ENCODE results near the gene ZFP42.
"Not testable (repeated sequence)": the region's sequence is repeated elsewhere in the genome, so short reads cannot be mapped to it uniquely, and the experiment has no call there.

Gene ZFP42

GRCh38 chr4:187995322-187996207 is at the start of gene ZFP42:
Gene ZFP42 (plus strand): TSS chr4:187995771. CDS start chr4:188002808, 7,037 bp downstream.
- no peak for DNase-seq

GRCh38 chr4:187961171-187961570 is 34.4 kb upstream of the ZFP42 start:
- DNase-seq = no peak

DNA sequence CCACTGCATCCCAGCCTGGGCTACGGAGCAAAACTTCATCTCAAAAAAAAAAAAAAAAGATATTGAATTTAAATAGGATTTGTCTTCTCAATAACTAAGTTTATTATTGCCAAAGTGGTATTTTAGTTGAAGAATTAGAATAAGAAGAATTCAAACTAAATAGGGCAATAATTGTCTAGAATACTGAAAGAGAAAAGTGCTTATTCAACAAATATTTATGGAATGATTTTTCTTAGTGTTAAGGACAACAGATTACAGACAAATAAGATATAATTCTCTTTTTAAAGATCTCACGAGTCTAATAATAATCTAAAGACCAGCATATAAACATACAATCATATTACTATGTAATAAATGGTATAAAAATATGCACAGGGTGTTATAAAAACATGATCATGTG is 33.6 kb upstream of the ZFP42 start:
- no peak for DNase-seq

GRCh38 chr4:187962926-187963325 is 32.6 kb upstream of the ZFP42 start:
- no peak for DNase-seq

DNA sequence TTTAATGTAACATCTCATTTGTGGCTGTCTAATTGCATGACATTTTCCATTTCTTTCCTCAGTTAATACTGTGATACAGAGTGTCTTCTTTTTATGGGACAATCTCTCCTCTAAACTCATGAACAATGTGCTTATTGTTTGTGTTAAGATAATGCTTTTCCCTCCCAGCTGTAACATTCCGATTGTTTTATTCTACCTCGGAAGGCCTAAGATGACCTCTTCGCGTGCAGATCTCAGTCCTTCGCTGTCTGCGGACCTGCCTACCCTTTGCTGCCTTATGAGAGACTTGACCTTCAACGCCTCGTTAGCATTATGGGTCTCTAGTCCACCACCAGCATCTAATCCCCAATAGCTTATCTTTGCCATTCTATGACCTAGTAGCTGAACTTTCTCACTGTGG is 29.8 kb upstream of the ZFP42 start:
- DNase-seq = no peak

DNA sequence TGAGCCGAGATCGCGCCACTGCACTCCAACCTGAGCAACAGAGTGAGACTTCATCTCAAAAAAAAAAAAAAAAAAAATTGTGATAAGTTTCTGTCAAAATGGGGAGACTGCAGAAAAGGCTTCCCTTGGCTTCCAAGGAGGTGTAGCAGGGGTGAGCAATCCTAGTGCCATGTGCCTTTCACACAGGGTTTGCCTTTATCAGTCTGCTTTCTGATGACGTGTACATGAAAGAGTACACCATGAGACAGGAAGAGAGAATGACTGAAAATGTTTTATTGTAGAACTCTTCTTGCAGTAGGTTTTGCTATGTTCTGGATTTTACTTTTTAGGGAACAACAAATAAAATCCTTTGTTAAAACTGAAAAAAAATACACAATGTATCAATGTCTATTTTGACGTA is 23.4 kb upstream of the ZFP42 start:
- DNase-seq = no peak

DNA sequence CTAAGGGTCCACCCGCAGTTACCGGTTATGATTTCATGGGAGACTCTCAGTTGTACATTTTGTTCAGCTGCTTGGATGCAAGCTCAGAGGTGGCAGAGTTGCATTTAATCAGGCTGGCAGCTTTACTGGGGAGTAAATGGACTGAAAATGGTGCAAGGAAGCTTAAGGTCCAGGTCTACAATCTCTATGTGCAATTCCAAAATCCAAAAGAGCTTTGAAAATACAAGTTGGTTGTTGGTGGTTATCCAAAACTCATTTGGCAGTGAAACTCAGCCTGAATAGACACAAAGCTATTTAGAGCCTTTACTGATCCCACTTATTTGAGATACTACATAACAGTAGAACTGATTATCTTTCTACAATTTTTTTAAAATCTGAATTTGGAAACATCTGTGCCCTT is 11.8 kb upstream of the ZFP42 start:
- DNase-seq = no peak

DNA sequence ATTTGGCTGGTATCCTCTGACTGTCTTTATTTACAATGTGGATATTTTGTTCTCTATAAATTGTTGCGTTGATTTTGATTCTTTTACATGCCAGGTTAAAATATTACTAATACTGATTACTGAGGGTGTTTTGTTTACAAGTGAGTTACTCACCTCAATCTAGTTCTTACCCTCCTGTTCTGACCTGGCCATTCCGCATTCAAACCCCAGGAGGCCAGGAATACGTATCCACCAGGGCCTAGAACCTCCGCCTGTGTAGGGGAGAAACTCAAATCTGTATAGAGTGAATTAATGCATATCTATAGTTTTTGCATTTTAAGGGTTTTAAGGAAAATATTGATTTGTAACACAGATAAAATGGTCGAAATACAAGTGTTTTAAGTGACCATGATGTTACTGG is 2.6 kb upstream of the ZFP42 start:
- no peak for DNase-seq

GRCh38 chr4:187993827-187994226 is 1.7 kb upstream of the ZFP42 start:
- DNase-seq = no peak

- no peak for DNase-seq
These were observed 1.1 kb downstream of the ZFP42 start for GRCh38 chr4:187996502-187997177.

DNA sequence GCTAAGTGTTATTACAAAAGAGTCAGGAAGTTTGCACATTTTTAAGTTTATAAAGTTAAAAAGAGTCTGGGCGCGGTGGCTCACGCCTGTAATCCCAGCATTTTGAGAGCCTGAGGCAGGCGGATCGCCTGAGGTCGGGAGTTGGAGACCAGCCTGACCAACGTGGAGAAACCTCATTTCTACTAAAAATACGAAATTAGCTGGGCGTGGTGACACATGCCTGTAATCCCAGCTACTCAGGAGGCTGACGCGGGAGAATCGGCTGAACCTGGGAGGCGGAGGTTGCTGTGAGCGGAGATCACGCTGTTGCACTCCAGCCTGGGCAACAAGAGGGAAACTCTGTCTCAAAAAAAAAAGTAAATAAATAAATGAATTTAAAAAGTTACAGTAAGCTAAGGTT is 2.4 kb downstream of the ZFP42 start:
- not testable (repeated sequence) for DNase-seq

DNA sequence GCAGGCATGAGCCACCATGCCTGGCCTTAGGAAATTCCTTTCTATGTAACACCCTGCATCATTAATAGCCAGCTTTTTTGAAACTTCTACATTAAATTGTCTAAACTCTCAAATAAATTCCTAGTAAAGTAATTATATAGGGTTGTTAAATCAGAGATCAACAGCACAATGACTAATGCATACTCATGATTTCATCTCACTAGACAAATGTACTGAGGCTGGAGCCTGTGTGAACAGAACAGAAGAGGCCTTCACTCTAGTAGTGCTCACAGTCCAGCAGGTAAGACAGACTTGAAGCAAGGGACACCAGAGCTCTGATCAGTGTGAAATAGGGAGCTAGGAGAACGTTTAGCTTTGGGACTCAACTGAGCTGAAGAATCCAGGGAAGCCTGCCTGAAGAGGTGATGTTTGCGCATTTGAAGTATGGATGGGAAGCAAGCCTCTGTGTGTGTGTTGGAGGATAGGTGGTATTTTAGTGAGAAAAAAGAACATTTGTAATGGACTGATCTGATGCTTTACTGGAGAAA is 3.9 kb downstream of the ZFP42 start:
- no peak for DNase-seq

DNA sequence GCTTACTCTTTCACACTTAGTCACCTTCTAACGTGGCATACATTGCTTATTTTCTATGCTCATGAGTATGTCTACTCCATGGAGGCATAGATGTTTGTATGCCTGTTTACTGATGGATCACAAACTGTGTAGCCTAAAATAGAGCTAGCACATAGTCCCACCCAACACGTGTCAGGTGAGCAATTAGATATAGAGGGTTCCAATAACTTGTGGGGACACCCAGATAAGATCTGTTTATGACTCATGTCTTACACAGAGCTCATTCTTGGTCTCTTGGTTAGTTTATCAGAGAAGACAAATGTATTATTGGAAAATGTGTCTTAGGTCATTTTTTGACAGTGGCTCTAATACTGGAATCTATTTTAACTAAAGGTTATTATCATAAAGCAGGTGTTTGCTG is 6.8 kb downstream of the ZFP42 start:
- no peak for DNase-seq

- DNase-seq = no peak
These were observed 7.2 kb downstream of the ZFP42 start for GRCh38 chr4:188002751-188003150.

- no peak for DNase-seq
These were observed 10.0 kb downstream of the ZFP42 start for GRCh38 chr4:188005561-188005960.

- no peak for DNase-seq
These were observed 10.8 kb downstream of the ZFP42 start for GRCh38 chr4:188006285-188006848.

GRCh38 chr4:188008377-188008776 is 12.8 kb downstream of the ZFP42 start:
- DNase-seq = no peak

DNA sequence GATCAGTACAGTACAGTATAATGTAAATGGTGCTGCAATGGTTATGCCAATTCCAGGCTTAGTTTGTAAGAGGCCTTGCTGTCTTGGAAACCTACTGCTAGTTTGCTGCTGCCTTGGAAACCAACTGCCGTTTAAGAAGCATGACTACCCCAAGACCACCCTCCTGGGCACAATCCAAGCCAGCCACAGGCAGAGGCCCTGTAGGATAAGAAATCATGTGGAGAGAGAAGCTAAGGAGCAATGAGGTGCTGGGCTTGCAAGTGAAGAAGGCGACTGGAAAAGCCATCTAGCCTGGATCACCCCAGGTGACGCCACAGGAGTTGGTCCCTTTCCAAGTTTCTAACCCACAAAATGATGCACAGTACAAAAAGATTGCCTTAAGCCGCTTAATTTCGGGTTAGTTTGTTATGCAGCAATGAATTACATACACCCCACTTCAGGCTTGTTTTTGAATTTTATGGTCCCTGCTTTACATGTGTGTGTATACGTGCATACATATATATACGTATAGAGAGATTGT is 16.9 kb downstream of the ZFP42 start:
- DNase-seq = no peak

DNA sequence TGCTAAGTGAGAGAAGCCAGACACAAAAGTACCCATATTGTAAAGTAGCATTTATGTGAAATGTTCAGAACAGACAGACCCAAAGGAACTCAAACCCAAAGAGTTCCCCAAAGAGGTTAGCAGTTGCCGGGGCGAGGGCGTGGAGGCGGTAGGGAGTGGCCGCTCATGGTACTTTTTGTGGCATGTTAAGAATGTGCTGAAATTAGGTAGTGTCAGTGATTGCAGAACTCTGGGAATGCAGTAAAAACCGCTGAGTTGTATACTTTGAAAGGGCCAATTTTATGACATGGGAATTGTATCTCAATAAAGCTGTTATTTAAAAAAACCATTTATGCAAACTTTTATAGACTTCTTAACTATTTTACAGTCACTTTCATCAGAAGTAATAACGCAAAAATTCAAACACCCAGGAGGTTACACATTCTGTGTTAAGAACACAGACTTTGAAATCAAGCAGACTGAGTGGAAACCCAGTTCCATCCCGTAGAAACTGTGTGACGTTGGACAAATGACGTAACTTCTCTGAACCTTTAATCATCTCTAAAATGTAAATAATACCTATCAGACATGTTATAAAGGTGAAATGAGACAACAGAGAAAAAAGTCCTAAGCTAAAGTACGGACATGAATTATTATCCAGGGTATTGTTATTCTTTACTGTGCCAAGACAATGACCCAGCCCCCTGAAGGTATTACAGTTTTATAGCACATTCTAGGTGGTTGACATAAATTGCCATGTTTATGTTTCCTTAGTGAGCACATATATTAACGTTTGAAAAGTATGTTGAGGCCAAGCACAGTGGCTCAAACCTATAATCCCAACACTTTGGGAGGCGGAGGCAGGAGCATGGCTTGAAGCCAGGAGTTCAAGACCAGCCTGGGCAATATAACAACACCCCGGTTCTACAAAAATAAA is 19.7 kb downstream of the ZFP42 start:
- no peak for DNase-seq

- DNase-seq = no peak
These were observed 21.2 kb downstream of the ZFP42 start for GRCh38 chr4:188016754-188017153.

GRCh38 chr4:188018262-188018661 is 22.7 kb downstream of the ZFP42 start:
- no peak for DNase-seq

- DNase-seq = no peak
These were observed 26.1 kb downstream of the ZFP42 start for GRCh38 chr4:188021548-188022249.
